Mucosa of descending colon (tissue), 3 donors: ENCODE results near the gene RASAL1. TPM values are rescaled to one million over a fixed set of nuclear protein-coding genes. Genes with fewer than 3 reads are reported as not detected.

ENCODE experiments used
- ATAC-seq: fragments of 200-7000 bp; cut with Tn5 transposase; one replicate; pipeline ENCODE4 v1.9.1; 2020; ENCODE audit warnings: mild to moderate bottlenecking, moderate library complexity
- DNase-seq, 3 donors: peaks; one replicate each; pipeline ENCODE4 v3.0.0-alpha.2; 2020
- H3K36me3 ChIP-seq: fragments of 200-600 bp; one replicate; pipeline ENCODE4 v1.8.0; 2021; ENCODE audit warnings: low read depth, mild to moderate bottlenecking
- H3K4me1 ChIP-seq: fragments of 200-600 bp; one replicate; pipeline ENCODE4 v1.8.0; 2021; ENCODE audit warnings: low read depth, mild to moderate bottlenecking
- H3K4me3 ChIP-seq: fragments of 200-600 bp; one replicate; pipeline ENCODE4 v1.8.0; 2021; ENCODE audit warnings: mild to moderate bottlenecking
- H3K9me3 ChIP-seq: fragments of 200-600 bp; one replicate; pipeline ENCODE4 v1.8.0; 2021; ENCODE audit warnings: mild to moderate bottlenecking
- CTCF ChIP-seq: fragments of 200-600 bp; IDR thresholded peaks from one replicate; pipeline ENCODE4 v1.8.0; 2022; ENCODE audit warnings: antibody characterized with exemption, mild to moderate bottlenecking
- intact Hi-C, 2 donors: fragments of 100-400 bp; cut with DNase I in 1 of 2; cut with micrococcal nuclease in 1 of 2; formaldehyde crosslinking; loops; one replicate each; pipeline versions ENCODE4 v1.11.0 to v1.11.1; 2022; cut with DNase I, micrococcal nuclease
- microRNA-seq: library from miRNA; unstranded; fragments of <30 nt; microRNA quantifications from one replicate; pipeline ENCODE4, GENCODE V29; 2019
- total RNA-seq, 3 donors: library from RNA; stranded (reverse); fragmentation: NEBNext Ultra II Directional in 2 of 3; extraction: Animal tissue kit (Norgen Biotek cat#: 25700) in 2 of 3; gene quantifications; one replicate each; pipeline versions ENCODE4 v1.2.1 to v1.2.4, GENCODE V29; 2021 to 2023
- donor health status: DM: no; HTN: no; CAD: no; lungs with moderate emphysema.
- donor health status: DM: no; HTN: no; CAD: no.
- donor health status: DM: no; HTN: yes; CAD: no.

Gene RASAL1
- total RNA-seq, 3 donors from 2014 or later: 3.3 to 7.9 (median 6.5) TPM

- no peaks in the 10 kb centered on the region for H3K36me3 ChIP-seq
- intact Hi-C loops: loop anchor here in 1 of 2 donors (10.0 kb wide), 1 partner anchor 104 kb away; no protein-coding TSS in a partner anchor
- H3K4me3 ChIP-seq: no peak overlapping the region
- DNase-seq (no peak), ATAC-seq (peak; percentile 24)
- TF ChIP-seq CTCF: no peak
- no peaks in the 10 kb centered on the region for H3K4me1 ChIP-seq
- no peaks in the 10 kb centered on the region for H3K9me3 ChIP-seq
Measured at GRCh38 chr12:113050795-113051194, 84.8 kb downstream of the RASAL1 start.

- intact Hi-C loops: loop anchor here (5.0 to 10.0 kb wide), 3 partner anchors 102 to 125 kb away; no protein-coding TSS in a partner anchor
- H3K4me1 ChIP-seq: no peaks in the 10 kb centered on the region
- no peak overlapping the region for H3K4me3 ChIP-seq
- peak in 1 of 3 donors; percentile 42 for DNase-seq
- ATAC-seq: peak; percentile 57
- H3K36me3 ChIP-seq: no peaks in the 10 kb centered on the region
- H3K9me3 ChIP-seq: no peaks in the 10 kb centered on the region
- no peak for TF ChIP-seq CTCF
Measured at GRCh38 chr12:113049976-113050742, 85.4 kb downstream of the RASAL1 start.

Small RNAs within 50 kb of the gene (microRNA-seq; reads per million reads assigned to microRNA genes)
- not detected for gene MIR7106

Other genes with a start within 250 kb of the RASAL1 start
- gene OAS1, start 228.8 kb downstream of the RASAL1 start, total RNA-seq: 100 to 1,000 TPM in 2 of 3 donors, 10 to 100 TPM in 1; 67.9 to 162 (median 103) TPM
- 10 to 100 TPM; 14.8 to 27.4 (median 22.3) TPM for gene OAS3, start 197.3 kb downstream of the RASAL1 start, total RNA-seq
- gene OAS2, start 157.2 kb downstream of the RASAL1 start, total RNA-seq: 1 to 10 TPM; 4.6 to 7.0 (median 5.5) TPM
- gene DTX1, start 79.0 kb downstream of the RASAL1 start, total RNA-seq: 1 to 10 TPM in 2 of 3 donors, under 1 TPM in 1; 0.67 to 5.9 (median 1.6) TPM
- gene CFAP73, start 14.0 kb upstream of the RASAL1 start, total RNA-seq: under 1 TPM in 1 of 3 donors, not detected in 2; 0.34 TPM
- gene DDX54, start 49.7 kb upstream of the RASAL1 start, total RNA-seq: 10 to 100 TPM; 46.4 to 60.6 (median 53.2) TPM
- gene RITA1, start 50.0 kb upstream of the RASAL1 start, total RNA-seq: 10 to 100 TPM; 13.0 to 17.0 (median 14.9) TPM
- gene TPCN1, start 85.7 kb upstream of the RASAL1 start, total RNA-seq: 100 to 1,000 TPM in 1 of 3 donors, 10 to 100 TPM in 2; 89.9 to 133 (median 91.3) TPM
- gene SLC8B1, start 199.3 kb upstream of the RASAL1 start, total RNA-seq: 10 to 100 TPM; 40.8 to 65.3 (median 47.2) TPM
- gene PLBD2, start 222.8 kb upstream of the RASAL1 start, total RNA-seq: 10 to 100 TPM; 14.3 to 27.8 (median 25.9) TPM